ENCODE data around the gene RAD51AP1. TPM values are rescaled to one million over a fixed set of nuclear protein-coding genes. Genes with fewer than 3 reads are reported as not detected.

RAD51AP1 gene
- polyA plus RNA-seq, 1 donor from 2014 or later: 6.6 TPM

GRCh38 chr12:4584896-4585295, 46.2 kb downstream of the RAD51AP1 start:
- no peak overlapping the region for H3K9ac ChIP-seq (ENCODE audit: low read length)
- H3K27ac ChIP-seq (ENCODE audit: low read length): no peak overlapping the region
- H3F3A ChIP-seq (ENCODE audit: insufficient read depth, low read length, poor library complexity, severe bottlenecking): no peaks in the 10 kb centered on the region
- H3K9me3 ChIP-seq (ENCODE audit: low read length): no peaks in the 10 kb centered on the region
- H3K36me3 ChIP-seq (ENCODE audit: insufficient read depth, low read length): no peaks in the 10 kb centered on the region
- H3K4me2 ChIP-seq (ENCODE audit: low read length): no peak overlapping the region
- H2AFZ ChIP-seq (ENCODE audit: low read depth, low read length): no peak overlapping the region
- H3K79me2 ChIP-seq (replicated peaks; ENCODE audit: insufficient read depth, low read length): no peaks in the 10 kb centered on the region
- H3K27me3 ChIP-seq (ENCODE audit: insufficient read depth, low read depth, low read length): no peaks in the 10 kb centered on the region
- no peak overlapping the region for H3K4me3 ChIP-seq (ENCODE audit: low read length)
- TF ChIP-seq RAD21 (conservative IDR thresholded peaks at IDR 0.05): no peak
- TF ChIP-seq MXI1 (conservative IDR thresholded peaks at IDR 0.05; ENCODE audit: poor library complexity, severe bottlenecking): no peak
- no peaks in the 10 kb centered on the region for H4K20me1 ChIP-seq (ENCODE audit: insufficient read depth)
- H3K9me2 ChIP-seq (ENCODE audit: insufficient read depth, low read length): no peaks in the 10 kb centered on the region

GRCh38 chr12:4586500-4586899, 47.8 kb downstream of the RAD51AP1 start:
- Histone ChIP-seq H3K27me3 (ENCODE audit: insufficient read depth, low read depth, low read length) (no peaks in the 10 kb centered on the region), H2AFZ (ENCODE audit: low read depth, low read length) (no peak overlapping the region), H4K20me1 (ENCODE audit: insufficient read depth) (no peaks in the 10 kb centered on the region), H3K79me2 (replicated peaks; ENCODE audit: insufficient read depth, low read length) (no peaks in the 10 kb centered on the region), H3K4me2 (ENCODE audit: low read length) (no peak overlapping the region), H3K27ac (ENCODE audit: low read length) (no peak overlapping the region), H3K9me2 (ENCODE audit: insufficient read depth, low read length) (no peaks in the 10 kb centered on the region), H3K36me3 (ENCODE audit: insufficient read depth, low read length) (no peaks in the 10 kb centered on the region), H3F3A (ENCODE audit: insufficient read depth, low read length, poor library complexity, severe bottlenecking) (no peaks in the 10 kb centered on the region), H3K4me3 (ENCODE audit: low read length) (no peak overlapping the region), H3K9me3 (ENCODE audit: low read length) (no peaks in the 10 kb centered on the region), H3K9ac (ENCODE audit: low read length) (no peak overlapping the region)
- TF ChIP-seq MXI1 (conservative IDR thresholded peaks at IDR 0.05; ENCODE audit: poor library complexity, severe bottlenecking): no peak
- TF ChIP-seq EP300 (conservative IDR thresholded peaks at IDR 0.05; ENCODE audit: poor library complexity, severe bottlenecking): no peak
- no peak for TF ChIP-seq POLR2AphosphoS5 (IDR thresholded peaks at IDR 0.05)
- no peak for TF ChIP-seq TAF1 (IDR thresholded peaks at IDR 0.05; ENCODE audit: low read depth)
- no peak for TF ChIP-seq EZH2 (IDR thresholded peaks at IDR 0.05; ENCODE audit: borderline replicate concordance, insufficient read depth, low read length, poor library complexity, severe bottlenecking)
- TF ChIP-seq CTCF (IDR thresholded peaks at IDR 0.05; ENCODE audit: poor library complexity, severe bottlenecking): no peak

DNA sequence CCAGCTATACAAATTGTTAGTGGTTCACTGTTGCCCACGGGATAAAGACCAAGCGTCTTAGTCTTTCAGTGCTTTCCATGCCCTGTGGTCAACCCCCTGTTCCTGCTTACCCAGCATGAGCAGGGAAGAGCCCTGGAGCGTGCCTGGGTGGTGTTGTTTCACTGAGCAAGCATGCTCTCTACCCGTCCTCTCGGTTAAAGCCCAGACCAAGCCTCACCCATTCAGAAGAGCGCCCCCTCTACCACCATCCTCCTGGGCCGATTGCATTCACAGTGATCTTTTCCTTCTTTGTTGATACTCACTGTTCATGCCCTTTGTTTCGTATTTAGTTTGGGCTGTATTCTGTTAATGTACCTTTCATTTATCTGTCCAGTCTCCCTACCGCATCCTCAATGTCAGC, 48.4 kb downstream of the RAD51AP1 start:
- Histone ChIP-seq H3K27ac (ENCODE audit: low read length) (no peak overlapping the region), H3K9me3 (ENCODE audit: low read length) (no peaks in the 10 kb centered on the region), H3K9ac (ENCODE audit: low read length) (no peak overlapping the region), H3K9me2 (ENCODE audit: insufficient read depth, low read length) (no peaks in the 10 kb centered on the region), H3K36me3 (ENCODE audit: insufficient read depth, low read length) (no peaks in the 10 kb centered on the region), H3K27me3 (ENCODE audit: insufficient read depth, low read depth, low read length) (no peaks in the 10 kb centered on the region), H3K79me2 (replicated peaks; ENCODE audit: insufficient read depth, low read length) (no peaks in the 10 kb centered on the region), H3F3A (ENCODE audit: insufficient read depth, low read length, poor library complexity, severe bottlenecking) (no peaks in the 10 kb centered on the region), H3K4me2 (ENCODE audit: low read length) (no peak overlapping the region), H3K4me3 (ENCODE audit: low read length) (no peak overlapping the region), H4K20me1 (ENCODE audit: insufficient read depth) (no peaks in the 10 kb centered on the region), H2AFZ (ENCODE audit: low read depth, low read length) (no peak overlapping the region)
- no peak for TF ChIP-seq TAF1 (IDR thresholded peaks at IDR 0.05; ENCODE audit: low read depth)
- TF ChIP-seq EZH2 (IDR thresholded peaks at IDR 0.05; ENCODE audit: borderline replicate concordance, insufficient read depth, low read length, poor library complexity, severe bottlenecking): no peak
- no peak for TF ChIP-seq POLR2AphosphoS5 (IDR thresholded peaks at IDR 0.05)
- TF ChIP-seq SMC3 (conservative IDR thresholded peaks at IDR 0.05; ENCODE audit: poor library complexity): no peak
- TF ChIP-seq, protein P1, sequence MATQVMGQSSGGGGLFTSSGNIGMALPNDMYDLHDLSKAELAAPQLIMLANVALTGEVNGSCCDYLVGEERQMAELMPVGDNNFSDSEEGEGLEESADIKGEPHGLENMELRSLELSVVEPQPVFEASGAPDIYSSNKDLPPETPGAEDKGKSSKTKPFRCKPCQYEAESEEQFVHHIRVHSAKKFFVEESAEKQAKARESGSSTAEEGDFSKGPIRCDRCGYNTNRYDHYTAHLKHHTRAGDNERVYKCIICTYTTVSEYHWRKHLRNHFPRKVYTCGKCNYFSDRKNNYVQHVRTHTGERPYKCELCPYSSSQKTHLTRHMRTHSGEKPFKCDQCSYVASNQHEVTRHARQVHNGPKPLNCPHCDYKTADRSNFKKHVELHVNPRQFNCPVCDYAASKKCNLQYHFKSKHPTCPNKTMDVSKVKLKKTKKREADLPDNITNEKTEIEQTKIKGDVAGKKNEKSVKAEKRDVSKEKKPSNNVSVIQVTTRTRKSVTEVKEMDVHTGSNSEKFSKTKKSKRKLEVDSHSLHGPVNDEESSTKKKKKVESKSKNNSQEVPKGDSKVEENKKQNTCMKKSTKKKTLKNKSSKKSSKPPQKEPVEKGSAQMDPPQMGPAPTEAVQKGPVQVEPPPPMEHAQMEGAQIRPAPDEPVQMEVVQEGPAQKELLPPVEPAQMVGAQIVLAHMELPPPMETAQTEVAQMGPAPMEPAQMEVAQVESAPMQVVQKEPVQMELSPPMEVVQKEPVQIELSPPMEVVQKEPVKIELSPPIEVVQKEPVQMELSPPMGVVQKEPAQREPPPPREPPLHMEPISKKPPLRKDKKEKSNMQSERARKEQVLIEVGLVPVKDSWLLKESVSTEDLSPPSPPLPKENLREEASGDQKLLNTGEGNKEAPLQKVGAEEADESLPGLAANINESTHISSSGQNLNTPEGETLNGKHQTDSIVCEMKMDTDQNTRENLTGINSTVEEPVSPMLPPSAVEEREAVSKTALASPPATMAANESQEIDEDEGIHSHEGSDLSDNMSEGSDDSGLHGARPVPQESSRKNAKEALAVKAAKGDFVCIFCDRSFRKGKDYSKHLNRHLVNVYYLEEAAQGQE (IDR thresholded peaks at IDR 0.05; ENCODE audit: borderline replicate concordance): no peak
- no peak for TF ChIP-seq EP300 (conservative IDR thresholded peaks at IDR 0.05; ENCODE audit: poor library complexity, severe bottlenecking)
- no peak for TF ChIP-seq MXI1 (conservative IDR thresholded peaks at IDR 0.05; ENCODE audit: poor library complexity, severe bottlenecking)
- no peak for TF ChIP-seq CTCF (IDR thresholded peaks at IDR 0.05; ENCODE audit: poor library complexity, severe bottlenecking)
- TF ChIP-seq RAD21 (conservative IDR thresholded peaks at IDR 0.05): no peak

Measured in neural cell (in vitro differentiated cells).